WERI-Rb-1 (cell line): Measurements from ENCODE around the gene NCKAP1.
A peak's percentile ranks its signal among the peaks of the same experiment; 100 is the strongest.

ENCODE experiments used
- DNase-seq: peaks from one replicate; pipeline ENCODE4 v3.0.0-alpha.2; 2020
- H3K27ac ChIP-seq: fragments of 250-450 bp; sonication (Bioruptor Pico); 2 replicates; pipeline ENCODE4 v1.5.1; 2020; ENCODE audit warnings: mild to moderate bottlenecking, moderate library complexity
- H3K27me3 ChIP-seq: fragments of 250-450 bp; sonication (Bioruptor Pico); 2 replicates; pipeline ENCODE4 v1.5.1; 2021; ENCODE audit warnings: mild to moderate bottlenecking, low read depth, moderate library complexity; ENCODE audit not compliant: insufficient read depth, severe bottlenecking
- H3K36me3 ChIP-seq: fragments of 250-450 bp; sonication (Bioruptor Pico); 2 replicates; pipeline ENCODE4 v1.5.1; 2020; ENCODE audit warnings: mild to moderate bottlenecking, moderate library complexity
- H3K4me3 ChIP-seq: 2 replicates; pipeline ENCODE4 v1.5.1; 2011; ENCODE audit warnings: low read depth, mild to moderate bottlenecking, control low read depth, low read length
- H3K9me3 ChIP-seq: fragments of 250-450 bp; sonication (Bioruptor Pico); 2 replicates; pipeline ENCODE4 v1.5.1; 2021; ENCODE audit warnings: mild to moderate bottlenecking, moderate library complexity; ENCODE audit not compliant: severe bottlenecking
- TF ChIP-seq, protein P1 (sequence below): IDR thresholded peaks from 2 replicates; pipeline ENCODE4 v1.5.1; 2011; ENCODE audit warnings: low read depth, mild to moderate bottlenecking, control low read depth, inconsistent platforms, low read length

Gene NCKAP1

DNA sequence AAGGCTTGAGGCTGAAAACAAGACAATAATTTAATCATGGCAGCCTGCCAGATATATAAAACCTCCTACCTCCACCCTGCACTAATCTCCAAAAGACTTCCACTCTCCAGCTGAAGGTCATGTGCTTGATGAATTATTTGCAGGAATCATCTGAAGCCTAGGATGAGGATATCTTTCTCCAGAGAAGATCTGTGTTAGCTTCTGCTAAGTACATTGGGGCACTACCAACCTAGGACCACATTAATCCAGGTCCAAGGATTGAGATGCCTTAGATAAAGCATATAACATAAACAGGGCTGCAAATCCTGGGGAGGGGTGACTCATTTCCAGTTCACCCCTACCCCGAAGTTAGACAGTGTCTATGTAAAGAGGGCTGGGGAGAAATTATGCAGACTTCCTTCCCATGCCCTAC, 91.3 kb downstream of the NCKAP1 start:
- H3K27ac ChIP-seq = no peak overlapping the region
- no peak for DNase-seq
- TF ChIP-seq, protein P1, sequence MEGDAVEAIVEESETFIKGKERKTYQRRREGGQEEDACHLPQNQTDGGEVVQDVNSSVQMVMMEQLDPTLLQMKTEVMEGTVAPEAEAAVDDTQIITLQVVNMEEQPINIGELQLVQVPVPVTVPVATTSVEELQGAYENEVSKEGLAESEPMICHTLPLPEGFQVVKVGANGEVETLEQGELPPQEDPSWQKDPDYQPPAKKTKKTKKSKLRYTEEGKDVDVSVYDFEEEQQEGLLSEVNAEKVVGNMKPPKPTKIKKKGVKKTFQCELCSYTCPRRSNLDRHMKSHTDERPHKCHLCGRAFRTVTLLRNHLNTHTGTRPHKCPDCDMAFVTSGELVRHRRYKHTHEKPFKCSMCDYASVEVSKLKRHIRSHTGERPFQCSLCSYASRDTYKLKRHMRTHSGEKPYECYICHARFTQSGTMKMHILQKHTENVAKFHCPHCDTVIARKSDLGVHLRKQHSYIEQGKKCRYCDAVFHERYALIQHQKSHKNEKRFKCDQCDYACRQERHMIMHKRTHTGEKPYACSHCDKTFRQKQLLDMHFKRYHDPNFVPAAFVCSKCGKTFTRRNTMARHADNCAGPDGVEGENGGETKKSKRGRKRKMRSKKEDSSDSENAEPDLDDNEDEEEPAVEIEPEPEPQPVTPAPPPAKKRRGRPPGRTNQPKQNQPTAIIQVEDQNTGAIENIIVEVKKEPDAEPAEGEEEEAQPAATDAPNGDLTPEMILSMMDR = no peak
- no peaks in the 10 kb centered on the region for H3K9me3 ChIP-seq
- H3K36me3 ChIP-seq = peaks cover 22% of the 10 kb centered on the region
- H3K4me3 ChIP-seq = no peak overlapping the region
- H3K27me3 ChIP-seq = no peaks in the 10 kb centered on the region

DNA sequence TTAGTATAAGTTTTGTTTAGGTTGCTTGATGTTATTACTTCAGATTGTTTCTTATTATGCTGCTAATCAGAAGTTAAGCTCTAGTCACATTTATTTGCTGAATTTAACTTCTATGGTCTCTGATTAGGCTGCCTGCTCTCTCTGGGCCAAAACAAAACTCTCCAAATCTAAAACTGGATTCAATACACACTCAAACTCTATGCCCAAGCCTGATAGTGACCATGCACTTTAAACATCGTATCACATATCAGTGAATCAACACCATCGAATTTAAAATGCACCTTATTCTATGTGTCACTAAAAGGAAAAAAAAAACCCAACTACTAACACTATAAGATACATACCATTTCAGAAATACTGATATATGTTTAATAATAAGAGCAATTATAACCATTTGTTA, 94.9 kb downstream of the NCKAP1 start:
- Histone ChIP-seq H3K9me3 (no peaks in the 10 kb centered on the region), H3K36me3 (peaks cover 10% of the 10 kb centered on the region), H3K4me3 (no peak overlapping the region), H3K27me3 (no peaks in the 10 kb centered on the region), H3K27ac (no peak overlapping the region)
- DNase-seq = no peak
- TF ChIP-seq, protein P1 = no peak

DNA sequence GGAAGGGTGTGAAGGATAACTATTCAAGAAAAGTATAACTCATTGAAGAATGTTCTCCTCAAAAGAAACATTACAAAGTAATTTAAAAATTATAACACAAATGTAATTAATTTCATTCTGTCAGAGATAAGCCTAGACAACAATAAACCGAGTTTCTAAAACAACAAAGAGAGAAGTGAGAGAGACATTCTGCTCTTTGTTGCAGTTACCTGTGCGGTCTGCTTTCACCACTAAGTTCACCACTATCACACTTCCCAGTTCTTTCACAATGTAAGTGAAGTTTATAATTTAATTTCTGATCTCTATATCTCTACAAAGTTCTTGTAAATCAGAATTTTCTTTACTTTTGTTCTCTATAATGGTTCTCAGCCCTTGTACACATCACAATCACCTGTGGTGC, 95.5 kb downstream of the NCKAP1 start:
- Histone ChIP-seq H3K4me3 (no peak overlapping the region), H3K27ac (no peak overlapping the region), H3K36me3 (peaks cover 11% of the 10 kb centered on the region), H3K27me3 (no peaks in the 10 kb centered on the region), H3K9me3 (no peaks in the 10 kb centered on the region)
- TF ChIP-seq, protein P1 = no peak
- no peak for DNase-seq

DNA sequence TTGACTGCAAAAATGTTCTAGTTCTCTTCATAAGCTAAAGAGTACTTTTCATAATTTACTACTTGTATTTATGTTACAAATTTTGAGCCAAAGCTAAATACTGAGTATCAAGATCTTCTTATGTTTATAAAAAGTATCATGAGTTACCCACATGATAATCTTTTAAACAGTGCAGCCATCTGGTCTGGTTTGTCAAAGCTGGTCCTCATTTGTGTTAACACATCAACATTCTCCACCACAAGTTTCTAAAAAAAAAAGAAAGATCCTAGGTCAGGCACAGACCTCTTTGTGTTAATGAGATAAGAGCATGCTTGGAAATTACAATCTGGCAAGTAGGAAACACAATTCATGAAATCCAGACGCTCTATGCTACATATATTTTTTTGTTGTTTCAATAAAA, 96.3 kb downstream of the NCKAP1 start:
- H3K27me3 ChIP-seq = no peaks in the 10 kb centered on the region
- TF ChIP-seq, protein P1 = no peak
- no peaks in the 10 kb centered on the region for H3K9me3 ChIP-seq
- no peak overlapping the region for H3K4me3 ChIP-seq
- H3K27ac ChIP-seq = peak overlapping the region; percentile 56
- no peak for DNase-seq
- H3K36me3 ChIP-seq = peaks cover 10% of the 10 kb centered on the region; the same call in 1 of the 2 replicates

DNA sequence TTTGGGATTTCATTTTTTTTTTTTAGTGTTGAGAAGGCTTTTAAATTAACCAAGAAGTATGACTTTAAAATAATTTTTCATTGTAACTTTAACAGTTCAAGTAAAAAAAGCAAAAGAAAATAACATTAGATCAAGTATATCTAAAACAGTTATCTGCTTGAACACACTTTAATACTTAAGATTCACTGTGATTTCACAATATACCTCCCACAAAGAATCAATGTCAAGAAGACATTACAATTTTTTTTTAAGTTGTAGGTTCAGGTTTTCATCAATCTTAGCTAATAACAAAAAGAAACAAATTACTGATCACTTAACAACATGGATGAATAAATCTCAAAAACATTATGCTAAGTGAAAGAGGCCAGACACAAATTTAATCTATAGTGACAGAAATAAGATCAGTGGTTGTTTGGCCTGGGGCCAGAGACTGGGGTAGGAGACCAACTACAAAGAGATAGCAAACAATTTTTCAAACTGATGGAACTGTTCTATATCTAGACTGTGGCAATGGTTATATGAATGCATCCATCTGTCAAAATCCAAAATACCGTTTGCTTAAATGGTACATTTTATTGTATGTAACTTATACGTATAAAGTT, 97.0 kb downstream of the NCKAP1 start:
- no peak for DNase-seq
- Histone ChIP-seq H3K27me3 (no peaks in the 10 kb centered on the region), H3K36me3 (peaks cover 12% of the 10 kb centered on the region; the same call in 1 of the 2 replicates), H3K9me3 (no peaks in the 10 kb centered on the region), H3K4me3 (no peak overlapping the region), H3K27ac (peak overlapping the region; percentile 24)
- TF ChIP-seq, protein P1 = no peak

DNA sequence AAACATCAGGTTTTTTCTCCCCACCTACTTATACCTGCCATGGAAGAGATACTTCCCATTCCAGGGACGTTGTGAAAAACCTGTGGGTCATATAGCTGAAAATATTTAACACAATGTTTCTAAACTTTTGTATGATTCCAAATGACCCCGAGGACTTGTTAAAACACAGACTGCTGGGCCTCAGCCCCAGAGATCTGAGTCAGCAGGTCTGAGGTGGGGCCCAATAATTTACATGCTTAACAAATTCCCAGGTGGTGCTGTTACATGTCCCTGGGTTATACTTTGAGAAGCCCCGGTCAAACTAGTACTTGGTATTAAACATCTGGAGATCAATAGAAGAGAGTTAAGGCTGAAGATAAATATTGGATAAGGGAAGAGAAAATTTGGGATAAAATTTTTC, 100.4 kb downstream of the NCKAP1 start:
- TF ChIP-seq, protein P1 = no peak
- no peak overlapping the region for H3K4me3 ChIP-seq
- DNase-seq = no peak
- H3K27ac ChIP-seq = no peak overlapping the region
- no peaks in the 10 kb centered on the region for H3K9me3 ChIP-seq
- H3K36me3 ChIP-seq = peaks cover 32% of the 10 kb centered on the region
- H3K27me3 ChIP-seq = no peaks in the 10 kb centered on the region
